ENCODE results near the gene IRF9.

Gene IRF9

DNA sequence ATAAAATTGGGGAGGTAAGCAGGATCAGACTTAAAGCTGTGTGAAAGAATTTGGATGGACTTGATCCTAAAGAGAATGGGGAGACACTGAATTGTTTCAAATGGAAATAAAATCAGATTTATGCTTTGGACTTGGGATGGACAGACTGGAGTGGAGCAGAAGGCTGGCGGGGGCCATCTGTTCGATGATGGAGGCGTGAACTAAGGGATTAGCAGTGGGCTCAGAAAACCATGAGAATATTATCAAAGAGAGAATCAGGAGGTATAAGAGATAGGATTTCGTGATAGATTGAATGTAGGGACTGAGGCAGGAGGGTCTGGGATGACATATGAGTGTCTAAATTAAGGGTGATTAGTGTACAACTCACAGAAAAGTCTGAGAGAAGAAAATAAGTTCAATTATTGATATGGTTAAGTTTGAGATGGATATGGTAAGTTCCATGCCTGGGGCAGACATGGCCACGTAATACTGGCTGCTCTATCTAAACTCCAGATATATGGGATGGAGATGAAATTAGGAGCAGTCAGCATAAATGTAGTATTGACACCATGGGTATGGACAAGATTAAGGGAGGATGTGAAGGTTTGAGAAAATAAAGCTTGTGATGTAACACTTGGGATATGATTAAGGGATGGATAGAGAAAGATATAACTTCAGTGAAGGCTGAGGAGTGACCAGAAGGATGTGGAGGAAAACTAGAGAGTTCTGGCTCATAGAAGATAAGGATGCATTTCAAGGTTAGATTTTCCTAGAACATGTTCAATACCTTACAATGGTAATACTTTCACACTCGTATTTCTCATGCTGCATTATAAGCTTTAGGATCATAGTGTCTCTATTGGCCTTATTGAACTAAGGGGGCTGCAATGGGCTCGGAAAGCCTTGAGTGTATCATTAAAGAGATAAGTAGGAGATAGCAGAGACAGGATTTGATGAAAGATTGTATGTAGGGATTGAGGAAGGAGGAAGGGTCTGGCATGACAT lies 43.4 kb downstream of the IRF9 start:
- POLR2A ChIA-PET: interaction anchor here (1.4 to 2.1 kb wide), 2 partner anchors 9 kb away, joined by 3 to 11 read pairs; partner anchors contain the start of genes CHMP4A and TM9SF1
- no peak for DNase-seq (ENCODE audit: extremely low spot score)
- CTCF ChIA-PET: no interaction called here
- TF ChIP-seq FOXK2 (IDR thresholded peaks at IDR 0.05): no peak
- TF ChIP-seq FOXM1 (IDR thresholded peaks at IDR 0.05; ENCODE audit: borderline replicate concordance): no peak
- TF ChIP-seq CTBP1 (IDR thresholded peaks at IDR 0.05; ENCODE audit: borderline replicate concordance): no peak
- no peak for TF ChIP-seq FOXA1 (IDR thresholded peaks at IDR 0.05)
- no peak for TF ChIP-seq ARNT (IDR thresholded peaks at IDR 0.05)
- no peak for TF ChIP-seq SUZ12 (IDR thresholded peaks at IDR 0.05)
- TF ChIP-seq SP1 (IDR thresholded peaks at IDR 0.05): no peak
- TF ChIP-seq HDGF (IDR thresholded peaks at IDR 0.05; ENCODE audit: borderline replicate concordance): no peak
- no peak for TF ChIP-seq ZNF384 (IDR thresholded peaks at IDR 0.05)
- no peak for TF ChIP-seq NFRKB (IDR thresholded peaks at IDR 0.05)
- TF ChIP-seq BHLHE40 (IDR thresholded peaks at IDR 0.05; ENCODE audit: borderline replicate concordance): no peak

DNA sequence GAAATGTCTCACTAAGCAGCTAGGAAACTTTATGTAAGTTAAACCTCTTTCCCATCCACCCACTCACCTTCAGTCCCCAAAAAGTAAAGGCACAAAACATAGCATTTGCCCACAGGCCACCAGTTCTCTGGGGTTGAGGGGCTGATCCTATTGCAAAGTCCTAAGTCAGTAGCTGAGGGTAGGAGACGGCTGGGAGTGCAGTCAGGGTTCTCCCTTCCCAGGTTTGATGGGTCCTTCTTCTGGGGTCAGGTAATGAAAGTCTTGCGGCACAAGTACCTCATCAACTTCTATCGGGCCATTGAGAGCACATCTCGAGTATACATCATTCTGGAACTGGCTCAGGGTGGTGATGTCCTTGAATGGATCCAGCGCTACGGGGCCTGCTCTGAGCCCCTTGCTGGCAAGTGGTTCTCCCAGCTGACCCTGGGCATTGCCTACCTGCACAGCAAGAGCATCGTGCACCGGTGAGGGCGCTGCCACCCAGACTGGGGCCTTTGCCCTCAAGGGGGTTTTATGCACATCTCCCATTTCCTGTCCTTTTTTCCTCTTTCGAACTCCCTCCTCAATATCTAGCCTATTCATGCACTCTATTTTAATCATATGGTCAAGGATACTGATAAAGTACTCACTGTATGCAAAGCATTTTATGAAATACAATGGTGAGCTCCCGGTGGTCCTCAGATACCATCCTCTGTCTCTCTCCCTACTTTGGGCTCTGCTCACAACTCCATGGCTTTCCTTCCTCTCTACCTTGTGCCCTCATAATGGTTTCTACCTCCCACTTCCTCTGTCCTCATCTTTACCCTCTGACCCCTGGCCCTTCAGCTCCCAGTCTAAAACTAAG lies 45.4 kb downstream of the IRF9 start:
- CTCF ChIA-PET: interaction anchor here (0.5 kb wide), 1 partner anchor 9 kb away, joined by 4 read pairs; no protein-coding TSS in a partner anchor

DNA sequence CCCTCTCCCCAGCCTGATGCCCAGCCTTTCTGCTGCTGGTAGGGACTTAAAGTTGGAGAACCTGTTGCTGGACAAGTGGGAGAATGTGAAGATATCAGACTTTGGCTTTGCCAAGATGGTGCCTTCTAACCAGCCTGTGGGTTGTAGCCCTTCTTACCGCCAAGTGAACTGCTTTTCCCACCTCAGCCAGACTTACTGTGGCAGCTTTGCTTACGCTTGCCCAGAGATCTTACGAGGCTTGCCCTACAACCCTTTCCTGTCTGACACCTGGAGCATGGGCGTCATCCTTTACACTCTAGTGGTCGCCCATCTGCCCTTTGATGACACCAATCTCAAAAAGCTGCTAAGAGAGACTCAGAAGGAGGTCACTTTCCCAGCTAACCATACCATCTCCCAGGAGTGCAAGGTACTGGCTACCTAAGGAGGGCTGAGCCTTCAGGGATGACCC lies 46.1 kb downstream of the IRF9 start:
- no peak for DNase-seq (ENCODE audit: extremely low spot score)
- CTCF ChIA-PET: interaction anchor here (0.6 kb wide), 1 partner anchor 81 kb away, joined by 3 read pairs; no protein-coding TSS in a partner anchor
- POLR2A ChIA-PET: interaction anchor here (0.6 to 1.6 kb wide), 3 partner anchors 9 to 13 kb away, joined by 3 to 8 read pairs (median 7); partner anchors contain the start of genes MDP1 and TM9SF1
- TF ChIP-seq CTBP1 (IDR thresholded peaks at IDR 0.05; ENCODE audit: borderline replicate concordance) (no peak), FOXK2 (IDR thresholded peaks at IDR 0.05) (no peak), LEF1 (IDR thresholded peaks at IDR 0.05; ENCODE audit: borderline replicate concordance) (no peak), TARDBP (IDR thresholded peaks at IDR 0.05) (no peak), ZNF384 (IDR thresholded peaks at IDR 0.05) (no peak), SUZ12 (IDR thresholded peaks at IDR 0.05) (no peak), NFRKB (IDR thresholded peaks at IDR 0.05) (no peak), SP1 (IDR thresholded peaks at IDR 0.05) (no peak), ELF4 (IDR thresholded peaks at IDR 0.05) (no peak), ARNT (IDR thresholded peaks at IDR 0.05) (no peak), FOXM1 (IDR thresholded peaks at IDR 0.05; ENCODE audit: borderline replicate concordance) (no peak), BHLHE40 (IDR thresholded peaks at IDR 0.05; ENCODE audit: borderline replicate concordance) (no peak), L3MBTL2 (conservative IDR thresholded peaks at IDR 0.05) (no peak)
- TF ChIP-seq, protein P1, sequence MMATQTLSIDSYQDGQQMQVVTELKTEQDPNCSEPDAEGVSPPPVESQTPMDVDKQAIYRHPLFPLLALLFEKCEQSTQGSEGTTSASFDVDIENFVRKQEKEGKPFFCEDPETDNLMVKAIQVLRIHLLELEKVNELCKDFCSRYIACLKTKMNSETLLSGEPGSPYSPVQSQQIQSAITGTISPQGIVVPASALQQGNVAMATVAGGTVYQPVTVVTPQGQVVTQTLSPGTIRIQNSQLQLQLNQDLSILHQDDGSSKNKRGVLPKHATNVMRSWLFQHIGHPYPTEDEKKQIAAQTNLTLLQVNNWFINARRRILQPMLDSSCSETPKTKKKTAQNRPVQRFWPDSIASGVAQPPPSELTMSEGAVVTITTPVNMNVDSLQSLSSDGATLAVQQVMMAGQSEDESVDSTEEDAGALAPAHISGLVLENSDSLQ (IDR thresholded peaks at IDR 0.05): no peak

More for the DNA sequence above, 45.4 kb downstream of the IRF9 start:
- DNase-seq (ENCODE audit: extremely low spot score): no peak
- POLR2A ChIA-PET: interaction anchor here (0.9 to 1.6 kb wide), 2 partner anchors 9 to 11 kb away, joined by 7 to 8 read pairs; partner anchors contain the start of genes MDP1 and TM9SF1
- TF ChIP-seq FOXK2 (IDR thresholded peaks at IDR 0.05) (no peak), L3MBTL2 (conservative IDR thresholded peaks at IDR 0.05) (no peak), SP1 (IDR thresholded peaks at IDR 0.05) (no peak), FOXA1 (IDR thresholded peaks at IDR 0.05) (no peak), LEF1 (IDR thresholded peaks at IDR 0.05; ENCODE audit: borderline replicate concordance) (no peak), SUZ12 (IDR thresholded peaks at IDR 0.05) (no peak), ARNT (IDR thresholded peaks at IDR 0.05) (no peak), BHLHE40 (IDR thresholded peaks at IDR 0.05; ENCODE audit: borderline replicate concordance) (no peak), CTBP1 (IDR thresholded peaks at IDR 0.05; ENCODE audit: borderline replicate concordance) (no peak), ELF4 (IDR thresholded peaks at IDR 0.05) (no peak), ZNF384 (IDR thresholded peaks at IDR 0.05) (no peak), NFRKB (IDR thresholded peaks at IDR 0.05) (no peak), TARDBP (IDR thresholded peaks at IDR 0.05) (no peak), HDGF (IDR thresholded peaks at IDR 0.05; ENCODE audit: borderline replicate concordance) (no peak), FOXM1 (IDR thresholded peaks at IDR 0.05; ENCODE audit: borderline replicate concordance) (no peak)
- TF ChIP-seq, protein P1 (IDR thresholded peaks at IDR 0.05): no peak

DNA sequence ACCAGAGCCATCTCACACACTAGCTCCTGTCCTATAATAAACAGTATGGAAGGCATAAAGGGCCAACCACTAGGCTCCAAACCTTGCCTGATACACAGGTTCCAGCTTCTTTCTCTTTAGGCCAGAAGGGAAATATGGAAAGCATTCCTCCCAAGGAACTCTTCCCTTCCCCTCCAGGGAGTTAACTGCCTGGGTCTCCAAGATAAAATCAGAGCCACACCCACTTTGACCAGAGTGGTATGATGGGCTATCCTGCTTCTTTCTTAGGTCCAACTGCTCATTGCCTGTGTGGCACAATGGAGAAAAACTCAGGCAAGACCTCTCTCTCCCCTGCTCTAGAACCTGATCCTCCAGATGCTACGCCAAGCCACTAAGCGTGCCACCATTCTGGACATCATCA lies 46.6 kb downstream of the IRF9 start:
- ChIA-PET CTCF (interaction anchor here (0.6 kb wide), 1 partner anchor 81 kb away, joined by 3 read pairs; no protein-coding TSS in a partner anchor), POLR2A (interaction anchor here (0.6 to 1.9 kb wide), 4 partner anchors 8 to 13 kb away, joined by 3 to 8 read pairs (median 8); partner anchors contain the start of genes MDP1 and TM9SF1)
- no peak for TF ChIP-seq ELF4 (IDR thresholded peaks at IDR 0.05)
- TF ChIP-seq, protein P1 (IDR thresholded peaks at IDR 0.05): no peak
- no peak for TF ChIP-seq CTBP1 (IDR thresholded peaks at IDR 0.05; ENCODE audit: borderline replicate concordance)
- no peak for TF ChIP-seq ARNT (IDR thresholded peaks at IDR 0.05)
- TF ChIP-seq NFRKB (IDR thresholded peaks at IDR 0.05): no peak
- no peak for TF ChIP-seq L3MBTL2 (conservative IDR thresholded peaks at IDR 0.05)
- DNase-seq (ENCODE audit: extremely low spot score): no peak

DNA sequence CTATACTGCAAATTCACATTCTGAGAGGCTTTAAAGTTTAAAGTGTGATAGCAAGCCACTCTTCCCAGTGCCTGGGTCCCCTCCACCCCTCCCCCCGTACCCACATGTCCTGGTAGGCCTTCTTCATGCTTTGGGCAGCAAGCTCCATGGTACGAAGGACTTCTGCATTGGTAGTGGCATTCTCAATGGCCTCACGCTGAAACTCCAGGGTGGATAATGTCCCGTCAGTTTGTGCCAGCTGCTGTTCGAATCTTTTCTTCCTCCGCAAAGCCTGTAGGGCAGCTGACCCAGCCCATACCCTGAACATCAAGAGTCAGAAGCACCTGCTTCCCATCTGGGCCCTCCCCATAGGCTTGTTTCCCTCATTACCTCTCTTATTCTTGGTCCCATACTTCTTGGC lies 50.2 kb downstream of the IRF9 start:
- CTCF ChIA-PET: no interaction called here
- POLR2A ChIA-PET: interaction anchor here (1.4 to 2.3 kb wide), 2 partner anchors 16 to 157 kb away, joined by 3 to 11 read pairs; partner anchors contain the start of gene TM9SF1
- DNase-seq (ENCODE audit: extremely low spot score): no peak
- TF ChIP-seq ELF4 (IDR thresholded peaks at IDR 0.05) (no peak), FOXK2 (IDR thresholded peaks at IDR 0.05) (no peak), BHLHE40 (IDR thresholded peaks at IDR 0.05; ENCODE audit: borderline replicate concordance) (no peak), ARNT (IDR thresholded peaks at IDR 0.05) (no peak), L3MBTL2 (conservative IDR thresholded peaks at IDR 0.05) (no peak), FOXM1 (IDR thresholded peaks at IDR 0.05; ENCODE audit: borderline replicate concordance) (no peak), LEF1 (IDR thresholded peaks at IDR 0.05; ENCODE audit: borderline replicate concordance) (no peak), ZNF384 (IDR thresholded peaks at IDR 0.05) (no peak), CTBP1 (IDR thresholded peaks at IDR 0.05; ENCODE audit: borderline replicate concordance) (no peak), HDGF (IDR thresholded peaks at IDR 0.05; ENCODE audit: borderline replicate concordance) (no peak), FOXA1 (IDR thresholded peaks at IDR 0.05) (no peak), SUZ12 (IDR thresholded peaks at IDR 0.05) (no peak), NFRKB (IDR thresholded peaks at IDR 0.05) (no peak), SP1 (IDR thresholded peaks at IDR 0.05) (no peak), TARDBP (IDR thresholded peaks at IDR 0.05) (no peak)
- TF ChIP-seq, protein P1 (IDR thresholded peaks at IDR 0.05): no peak
